ENCODE results near the gene RTN4R.

The RTN4R gene

DNA sequence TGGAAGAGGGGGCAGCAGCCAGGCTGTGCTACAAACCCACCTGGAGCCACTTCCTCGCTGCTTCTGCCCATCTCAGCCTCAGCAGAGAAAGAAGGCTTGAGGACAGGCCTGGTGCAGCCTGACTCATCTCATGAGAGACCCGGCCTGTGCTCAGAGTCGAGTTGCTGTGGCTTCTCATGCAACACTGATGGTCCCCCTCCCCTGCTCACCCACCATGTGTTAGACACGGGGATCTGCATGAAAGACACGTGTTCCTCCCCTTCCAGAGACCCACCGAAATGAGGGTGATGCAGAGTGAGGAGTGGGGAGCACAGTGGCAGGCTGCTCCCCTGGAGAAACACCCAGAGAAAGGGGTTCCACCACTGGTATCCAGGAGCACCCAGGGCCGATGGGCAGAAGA, 15.0 kb downstream of the RTN4R start:
- peak overlapping the region in 1 of 3 experiments; percentile 54 for H3K27ac Mint-ChIP-seq
- H3K27me3 Mint-ChIP-seq (ENCODE audit: low read depth) = peaks cover 7% of the 10 kb centered on the region
- H3K36me3 Mint-ChIP-seq (ENCODE audit: low read depth) = no peaks in the 10 kb centered on the region
- peaks cover 2% of the 10 kb centered on the region for H3K9me3 Mint-ChIP-seq
- peaks cover 34% of the 10 kb centered on the region for H3K4me1 Mint-ChIP-seq
- TF ChIP-seq CTCF (IDR thresholded peaks at IDR 0.05; ENCODE audit: unreplicated experiment in 3 of 3) = no peak
- no peak overlapping the region for H3K4me3 Mint-ChIP-seq

GRCh38 chr22:20251981-20252380, 16.1 kb downstream of the RTN4R start:
- Mint-ChIP-seq H3K27me3 (ENCODE audit: low read depth) (peaks cover 7% of the 10 kb centered on the region), H3K9me3 (peaks cover 2% of the 10 kb centered on the region), H3K4me3 (no peak overlapping the region), H3K4me1 (peaks cover 34% of the 10 kb centered on the region), H3K27ac (no peak overlapping the region), H3K36me3 (ENCODE audit: low read depth) (no peaks in the 10 kb centered on the region)
- TF ChIP-seq CTCF (IDR thresholded peaks at IDR 0.05; ENCODE audit: unreplicated experiment in 3 of 3) = no peak

DNA sequence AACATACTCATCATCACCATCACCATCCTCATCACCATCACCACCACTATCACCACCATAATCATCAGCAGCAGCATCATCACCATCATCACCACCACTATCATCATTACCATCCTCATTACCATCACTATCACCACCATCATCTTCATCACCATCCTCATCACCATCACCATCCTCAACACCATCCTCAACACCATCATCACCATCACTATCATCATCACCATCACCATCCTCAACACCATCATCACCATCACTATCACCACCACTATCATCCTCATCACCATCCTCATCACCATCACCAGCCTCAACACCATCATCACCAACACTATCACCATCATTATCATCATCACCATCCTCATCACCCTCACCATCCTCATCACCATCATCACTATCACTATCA, 16.6 kb downstream of the RTN4R start:
- no peak for TF ChIP-seq CTCF (IDR thresholded peaks at IDR 0.05; ENCODE audit: unreplicated experiment in 3 of 3)

GRCh38 chr22:20249797-20250354, 18.2 kb downstream of the RTN4R start:
- Mint-ChIP-seq H3K36me3 (ENCODE audit: low read depth) (no peaks in the 10 kb centered on the region), H3K27me3 (ENCODE audit: low read depth) (peaks cover 10% of the 10 kb centered on the region), H3K4me3 (peak overlapping the region in 2 of 3 experiments; percentile 25 to 38), H3K9me3 (peaks cover 2% of the 10 kb centered on the region), H3K27ac (peak overlapping the region; percentile 66 to 88 (median 77)), H3K4me1 (peaks cover 41% of the 10 kb centered on the region)
- TF ChIP-seq CTCF (IDR thresholded peaks at IDR 0.05; ENCODE audit: unreplicated experiment in 3 of 3) = no peak

More for the DNA sequence above, 16.6 kb downstream of the RTN4R start:
- H3K4me3 Mint-ChIP-seq = no peak overlapping the region
- H3K36me3 Mint-ChIP-seq (ENCODE audit: low read depth) = no peaks in the 10 kb centered on the region
- H3K4me1 Mint-ChIP-seq = peaks cover 34% of the 10 kb centered on the region
- H3K27me3 Mint-ChIP-seq (ENCODE audit: low read depth) = peaks cover 7% of the 10 kb centered on the region
- H3K27ac Mint-ChIP-seq = no peak overlapping the region
- peaks cover 2% of the 10 kb centered on the region for H3K9me3 Mint-ChIP-seq

DNA sequence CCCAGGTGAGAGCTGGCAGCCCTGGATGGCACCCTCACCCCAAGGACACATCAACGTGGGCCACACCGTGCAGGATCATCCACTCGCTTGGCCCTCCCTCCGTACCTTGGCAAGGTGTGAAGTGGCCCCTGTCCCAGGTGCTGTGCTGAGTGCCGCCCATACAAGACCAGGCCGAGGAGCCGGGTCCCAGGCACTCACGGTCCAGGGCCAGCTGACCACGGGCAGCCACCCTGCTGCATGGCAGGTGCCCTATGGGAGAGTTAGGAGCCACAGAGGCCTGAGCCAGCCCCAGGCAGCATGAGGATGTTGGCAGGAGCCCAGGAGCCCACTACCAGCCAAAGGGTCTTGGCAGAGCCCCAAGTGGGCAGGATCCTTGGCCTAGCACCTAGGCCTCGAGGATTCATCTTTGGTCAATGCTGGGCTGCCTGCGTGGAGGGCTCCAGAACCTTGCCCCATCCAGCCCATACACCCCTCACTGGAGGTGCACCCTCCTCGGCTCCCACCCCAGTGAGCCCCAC, 19.6 kb downstream of the RTN4R start:
- Mint-ChIP-seq H3K36me3 (ENCODE audit: low read depth) (no peaks in the 10 kb centered on the region), H3K4me1 (peaks cover 44% of the 10 kb centered on the region), H3K27me3 (ENCODE audit: low read depth) (peaks cover 12% of the 10 kb centered on the region), H3K9me3 (peaks cover 2% of the 10 kb centered on the region), H3K4me3 (no peak overlapping the region), H3K27ac (no peak overlapping the region)
- TF ChIP-seq CTCF (IDR thresholded peaks at IDR 0.05; ENCODE audit: unreplicated experiment in 3 of 3) = no peak

DNA sequence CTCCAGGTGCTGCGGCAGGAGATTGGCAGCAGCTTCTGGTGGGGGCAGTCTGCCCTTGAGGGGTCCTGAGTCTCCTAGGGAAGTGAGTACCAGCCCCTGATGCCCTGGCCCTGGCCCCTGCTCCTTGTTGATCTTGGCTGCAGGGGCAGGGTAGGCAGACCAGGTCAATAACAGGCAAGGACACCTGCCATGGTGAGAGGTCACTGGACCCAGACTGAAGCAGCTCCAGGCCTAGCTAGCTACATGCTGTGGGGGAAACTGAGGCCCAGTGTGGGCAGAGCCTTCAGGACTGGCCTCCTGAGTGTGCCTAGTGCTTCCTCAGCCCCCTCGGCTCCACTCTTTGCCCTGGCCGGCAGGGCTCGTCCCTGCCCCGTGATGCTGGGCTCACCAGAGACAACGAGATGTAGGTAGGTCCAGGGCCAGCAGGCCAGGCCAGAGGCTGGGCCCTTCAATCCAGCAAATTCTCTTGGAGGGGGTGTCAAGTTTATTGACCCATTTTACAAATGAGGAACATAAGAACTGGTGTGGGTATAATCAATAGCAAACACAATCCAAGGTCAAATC, 20.4 kb downstream of the RTN4R start:
- no peak overlapping the region for H3K4me3 Mint-ChIP-seq
- H3K4me1 Mint-ChIP-seq = peaks cover 45% of the 10 kb centered on the region
- H3K27me3 Mint-ChIP-seq (ENCODE audit: low read depth) = peaks cover 8% of the 10 kb centered on the region
- no peak for TF ChIP-seq CTCF (IDR thresholded peaks at IDR 0.05; ENCODE audit: unreplicated experiment in 3 of 3)
- H3K9me3 Mint-ChIP-seq = peaks cover 2% of the 10 kb centered on the region
- H3K36me3 Mint-ChIP-seq (ENCODE audit: low read depth) = no peaks in the 10 kb centered on the region
- peak overlapping the region in 1 of 3 experiments; percentile 65 for H3K27ac Mint-ChIP-seq
